GM12878 (cell line): ENCODE results near the gene C10orf143. TPM values are rescaled to one million over a fixed set of nuclear protein-coding genes. Genes with fewer than 3 reads are reported as not detected.
"Not testable (repeated sequence)": the region's sequence is repeated elsewhere in the genome, so short reads cannot be mapped to it uniquely, and the experiment has no call there.

ENCODE experiments used
- ATAC-seq: fragments of 200-7000 bp; cut with Tn5 transposase; 3 replicates; pipeline ENCODE4 v1.9.1; 2020; ENCODE audit warnings: mild to moderate bottlenecking, moderate library complexity
- BruUV-seq: library from RNA; stranded (reverse); fragments of 400-500 nt; replicated peaks from 2 replicates; lab custom pipeline; 2021; lab: Mats Ljungman, UMichigan
- CTCF ChIA-PET: fragments of 300-600 bp; sonication (Branson Sonifier 250); formaldehyde crosslinking; extraction: SDS; loops from one replicate; lab custom pipeline; 2021; ENCODE audit warnings: inconsistent platforms; lab: Yijun Ruan, JAX
- POLR2A ChIA-PET: fragments of 350-600 bp; formaldehyde crosslinking; extraction: SDS; loops from one replicate; lab custom pipeline; 2021; ENCODE audit warnings: inconsistent platforms; lab: Charles Lee
- RAD21 ChIA-PET: fragments of 300-600 bp; sonication (Branson Sonifier 250); formaldehyde crosslinking; loops from one replicate; lab custom pipeline; 2023; ENCODE audit warnings: antibody characterized with exemption; ENCODE audit not compliant: unreplicated experiment; lab: Charles Lee
- SMC1A ChIA-PET: fragments of 300-600 bp; sonication (Branson Sonifier 250); formaldehyde crosslinking; loops from one replicate; lab custom pipeline; 2023; ENCODE audit not compliant: unreplicated experiment, uncharacterized antibody; lab: Charles Lee
- DNase-seq: peaks from one replicate; pipeline ENCODE4 v3.0.0-alpha.2; 2011; ENCODE audit warnings: low read depth, low spot score
- FAIRE-seq: peaks from 3 replicates; lab custom pipeline; 2011; peaks lifted over from hg19 to GRCh38; lab: Jason Lieb, UNC
- H2AFZ ChIP-seq: 2 replicates; pipeline ENCODE4 v1.6.0; 2011; ENCODE audit warnings: low read depth, low read length, control low read depth; ENCODE audit not compliant: control insufficient read depth
- H3K27ac ChIP-seq: 2 replicates; pipeline ENCODE4 v1.5.1; 2011; ENCODE audit warnings: control low read depth; ENCODE audit not compliant: control insufficient read depth, insufficient read depth
- H3K27me3 ChIP-seq, 2 experiments: replicated peaks in 1 of 2; 2 replicates each; pipeline versions ENCODE4 v1.6.0 to v1.6.1; 2011; ENCODE audit warnings: low read length in 1 of 2; ENCODE audit not compliant: control insufficient read depth in 2 of 2, insufficient read depth in 2 of 2
- H3K36me3 ChIP-seq, 2 experiments: 2 replicates each; pipeline ENCODE4 v1.5.1; 2011; ENCODE audit warnings: low read length in 1 of 2; ENCODE audit not compliant: control insufficient read depth in 2 of 2, insufficient read depth in 2 of 2
- H3K4me1 ChIP-seq: 2 replicates; pipeline ENCODE4 v1.6.1; 2011; ENCODE audit warnings: mild to moderate bottlenecking, low read length, moderate library complexity, mixed read lengths; ENCODE audit not compliant: control insufficient read depth, insufficient read depth
- H3K4me2 ChIP-seq: 2 replicates; pipeline ENCODE4 v1.6.0; 2011; ENCODE audit warnings: control low read depth; ENCODE audit not compliant: control insufficient read depth, insufficient read depth
- H3K4me3 ChIP-seq: fragments of 200-600 bp; sonication (generic); 2 replicates; pipeline ENCODE4 v1.5.1; 2016
- H3K79me2 ChIP-seq: 2 replicates; pipeline ENCODE4 v1.6.0; 2011; ENCODE audit warnings: low read length; ENCODE audit not compliant: control insufficient read depth, insufficient read depth
- H3K9ac ChIP-seq: 2 replicates; pipeline ENCODE4 v1.8.0; 2011; ENCODE audit warnings: low read length, control low read depth, mixed read lengths; ENCODE audit not compliant: control insufficient read depth, insufficient read depth
- H3K9me3 ChIP-seq: replicated peaks from 3 replicates; pipeline ENCODE4 v1.5.1; 2011; ENCODE audit warnings: mild to moderate bottlenecking, low read length; ENCODE audit not compliant: control insufficient read depth, insufficient read depth
- H4K20me1 ChIP-seq: 2 replicates; pipeline ENCODE4 v1.6.0; 2011; ENCODE audit not compliant: control insufficient read depth, insufficient read depth
- BHLHE40 ChIP-seq, 2 experiments: fragments of 450-650 bp in 1 of 2; IDR thresholded peaks; 2 replicates each; pipeline ENCODE4 v1.6.1; 2011 to 2017; ENCODE audit warnings: low read depth in 2 of 2, borderline replicate concordance in 1 of 2, improper control_type of control experiment in 1 of 2, low read length in 1 of 2, mild to moderate bottlenecking in 1 of 2
- CHD1 ChIP-seq: IDR thresholded peaks from 2 replicates; pipeline ENCODE4 v1.6.1; 2012; ENCODE audit warnings: low read depth, low read length, improper control_type of control experiment
- CTCF ChIP-seq, 3 experiments: IDR thresholded peaks in 2 of 3; conservative IDR thresholded peaks in 1 of 3; 2 replicates each; pipeline ENCODE4 v1.5.1; 2011; ENCODE audit warnings: low read depth in 3 of 3, low read length in 3 of 3, mild to moderate bottlenecking in 3 of 3, control low read depth in 2 of 3, moderate library complexity in 2 of 3, inconsistent platforms in 1 of 3, mixed read lengths in 1 of 3; ENCODE audit not compliant: control insufficient read depth in 2 of 3, insufficient read depth in 1 of 3; ENCODE audit errors: extremely low read depth in 1 of 3
- IRF3 ChIP-seq: fragments of 450-650 bp; IDR thresholded peaks from 2 replicates; pipeline ENCODE4 v1.6.1; 2014; ENCODE audit warnings: mild to moderate bottlenecking
- MLLT1 ChIP-seq: fragments of 450-650 bp; IDR thresholded peaks from 2 replicates; pipeline ENCODE4 v1.6.1; 2016; ENCODE audit warnings: mild to moderate bottlenecking
- MTA2 ChIP-seq: fragments of 450-650 bp; IDR thresholded peaks from 2 replicates; pipeline ENCODE4 v1.6.1; 2016; ENCODE audit warnings: low read depth, mild to moderate bottlenecking, moderate library complexity
- POU2F2 ChIP-seq: IDR thresholded peaks from 3 replicates; pipeline ENCODE4 v1.6.1; 2011; ENCODE audit warnings: low read depth, mild to moderate bottlenecking, low read length, borderline replicate concordance
- RELB ChIP-seq: fragments of 450-650 bp; IDR thresholded peaks from 2 replicates; pipeline ENCODE4 v1.6.1; 2017; ENCODE audit warnings: low read depth, mild to moderate bottlenecking, moderate library complexity
- WGBS: methylation state at CpG from one replicate; pipeline ENCODE4 v1.1.6; 2016; ENCODE audit warnings: low lambda C conversion rate; ENCODE audit not compliant: insufficient replicate concordance, insufficient coverage; ENCODE audit errors: missing lambda C conversion rate; 5-methylcytosine and 5-hydroxymethylcytosine counted together
- in situ Hi-C: fragments of 300-500 bp; cut with MboI; formaldehyde crosslinking; loops from 9 replicates; pipeline ENCODE4 v1.14.3; 2018; ENCODE audit warnings: mixed read lengths
- intact Hi-C: fragments of 100-400 bp; cut with micrococcal nuclease; formaldehyde crosslinking; loops from one replicate; pipeline ENCODE4 v1.14.2; 2022; ENCODE audit not compliant: unreplicated experiment
- polyA plus RNA-seq, 11 experiments: library from polyadenylated mRNA; depleted of rRNA in 4 of 11; unstranded in 6 of 11; stranded (reverse) in 5 of 11; fragments of >200 nt; fragmentation: Nextera tagmentation in 4 of 11; fragmentation: Illumina TruSeq in 1 of 11; extraction: Ambion mirVana in 4 of 11; extraction: Trizol in 1 of 11; gene quantifications; 1 replicate in 1 of 11; 2 replicates in 10 of 11; pipeline versions ENCODE4 v1.2.1 to v1.2.3, GENCODE V29; 2011 to 2016; ENCODE audit warnings: inconsistent platforms in 2 of 11, missing spikeins in 2 of 11, low read depth in 1 of 11
- total RNA-seq, 4 experiments: library from RNA; depleted of rRNA in 3 of 4; stranded (reverse); fragments of >200 nt in 3 of 4; fragmentation: Illumina TruSeq in 1 of 4; extraction: Trizol in 1 of 4; gene quantifications; 2 replicates each; pipeline versions ENCODE4 v1.2.1 to v1.2.3, GENCODE V29; 2013 to 2021

C10orf143 gene
- total and polyA plus RNA-seq, 10 of the 15 experiments (the other 5 are each of a cell fraction or from before 2014, with no cell fraction given): 0.64 to 7.9 (median 2.6) TPM

- TF ChIP-seq MLLT1: no peak
- TF ChIP-seq RELB: no peak
- no peak for TF ChIP-seq POU2F2
- TF ChIP-seq IRF3: no peak
- no peak for TF ChIP-seq BHLHE40 (IDR thresholded peaks at IDR 0.05; ENCODE audit: borderline replicate concordance in 1 of 2, low read depth in 2 of 2, low read length in 1 of 2)
- TF ChIP-seq CTCF (IDR thresholded peaks at IDR 0.05 in 2 of 3, conservative IDR thresholded peaks at IDR 0.05 in 1 of 3; ENCODE audit: control insufficient read depth in 2 of 3, extremely low read depth in 1 of 3, insufficient read depth in 1 of 3, low read depth in 3 of 3, low read length in 3 of 3): no peak
- no peak for TF ChIP-seq CHD1
- no peak for TF ChIP-seq MTA2
These were observed 11.0 kb upstream of the C10orf143 start (continued) for GRCh38 chr10:130121486-130122079.

- intact Hi-C loops: not testable (repeated sequence)
These were observed 6.9 kb upstream of the C10orf143 start for GRCh38 chr10:130117535-130117934.

More at GRCh38 chr10:130117535-130117934, 6.9 kb upstream of the C10orf143 start:
- H3K27ac ChIP-seq, ATAC-seq, POLR2A ChIA-PET, CTCF ChIA-PET, FAIRE-seq, H3K9me3 ChIP-seq, RAD21 ChIA-PET, SMC1A ChIA-PET, H3K9ac ChIP-seq, H3K4me2 ChIP-seq, H3K27me3 ChIP-seq, H2AFZ ChIP-seq, H3K79me2 ChIP-seq, DNase-seq, H3K4me1 ChIP-seq, H3K36me3 ChIP-seq, H3K4me3 ChIP-seq, H4K20me1 ChIP-seq, BruUV-seq: not testable (repeated sequence)
- in situ Hi-C loops: loop anchor here (10.0 to 25.0 kb wide), 2 partner anchors 653 to 1080 kb away; partner anchors contain the start of gene MGMT
- 71% methylated on average over 6 of the region's 6 CpGs for WGBS
